GM23338 (cell line): ENCODE results near the gene PARP2. TPM values are rescaled to one million over a fixed set of nuclear protein-coding genes. Genes with fewer than 3 reads are reported as not detected.

Experiments
- ATAC-seq: fragments of 200-7000 bp; cut with Tn5 transposase; 3 replicates; pipeline ENCODE4 v1.9.1; 2020
- DNase-seq: peaks from one replicate; pipeline ENCODE4 v3.0.0-alpha.2; 2015; ENCODE audit warnings: low spot score
- H2AFZ ChIP-seq: fragments of 200-600 bp; sonication (generic); 2 replicates; pipeline ENCODE4 v1.8.0; 2016; ENCODE audit warnings: antibody characterized with exemption, mild to moderate bottlenecking, moderate library complexity
- H3F3A ChIP-seq: fragments of 200-600 bp; sonication (generic); replicated peaks from 2 replicates; pipeline ENCODE4 v1.8.0; 2017; ENCODE audit warnings: antibody characterized with exemption, mixed run types, low read depth
- H3K27ac ChIP-seq: fragments of 200-600 bp; sonication (generic); 2 replicates; pipeline ENCODE4 v1.6.1; 2016; ENCODE audit warnings: low read depth
- H3K27me3 ChIP-seq: fragments of 200-600 bp; sonication (generic); 2 replicates; pipeline ENCODE4 v1.8.0; 2016; ENCODE audit warnings: mild to moderate bottlenecking, mixed run types, moderate library complexity; ENCODE audit not compliant: insufficient read depth
- H3K36me3 ChIP-seq: fragments of 200-600 bp; sonication (generic); 2 replicates; pipeline ENCODE4 v1.8.0; 2016; ENCODE audit warnings: mild to moderate bottlenecking; ENCODE audit not compliant: insufficient read depth
- H3K4me1 ChIP-seq: fragments of 200-600 bp; sonication (generic); 2 replicates; pipeline ENCODE4 v1.8.0; 2016; ENCODE audit warnings: mild to moderate bottlenecking, moderate library complexity; ENCODE audit not compliant: insufficient read depth
- H3K4me2 ChIP-seq: fragments of 200-600 bp; sonication (generic); 2 replicates; pipeline ENCODE4 v1.7.1; 2017; ENCODE audit warnings: mixed run types
- H3K4me3 ChIP-seq: fragments of 200-600 bp; sonication (generic); 2 replicates; pipeline ENCODE4 v1.6.1; 2016; ENCODE audit warnings: mixed run types
- H3K79me2 ChIP-seq: fragments of 200-600 bp; sonication (generic); replicated peaks from 2 replicates; pipeline ENCODE4 v1.8.0; 2017; ENCODE audit warnings: mild to moderate bottlenecking; ENCODE audit not compliant: insufficient read depth
- H3K9me2 ChIP-seq: fragments of 200-600 bp; sonication (generic); 2 replicates; pipeline ENCODE4 v1.8.0; 2017; ENCODE audit not compliant: insufficient read depth
- H4K20me1 ChIP-seq: fragments of 200-600 bp; sonication (generic); replicated peaks from 2 replicates; pipeline ENCODE4 v1.8.0; 2017; ENCODE audit warnings: mild to moderate bottlenecking; ENCODE audit not compliant: insufficient read depth
- H3K27ac Mint-ChIP-seq: 2 replicates; pipeline ENCODE4 v1.8.0; 2020; ENCODE audit warnings: inconsistent platforms, mild to moderate bottlenecking, moderate library complexity, mixed read lengths
- H3K27me3 Mint-ChIP-seq: 3 replicates; pipeline ENCODE4 v1.8.0; 2022; ENCODE audit warnings: low read depth, mild to moderate bottlenecking, moderate library complexity, mixed read lengths, inconsistent platforms; ENCODE audit not compliant: insufficient read depth, poor library complexity
- H3K36me3 Mint-ChIP-seq: 3 replicates; pipeline ENCODE4 v1.8.0; 2021; ENCODE audit warnings: low read depth, mild to moderate bottlenecking, inconsistent platforms, moderate library complexity, mixed read lengths
- H3K4me1 Mint-ChIP-seq: 3 replicates; pipeline ENCODE4 v1.8.0; 2020; ENCODE audit warnings: mild to moderate bottlenecking, inconsistent platforms, mixed read lengths
- H3K4me3 Mint-ChIP-seq: 3 replicates; pipeline ENCODE4 v1.8.0; 2021; ENCODE audit warnings: moderate library complexity, mild to moderate bottlenecking, inconsistent platforms, mixed read lengths
- H3K9me3 Mint-ChIP-seq: 3 replicates; pipeline ENCODE4 v1.8.0; 2020; ENCODE audit warnings: moderate library complexity, mild to moderate bottlenecking, inconsistent platforms, mixed read lengths
- CREB1 ChIP-seq: fragments of 250-450 bp; sonication (Bioruptor Pico); IDR thresholded peaks from 2 replicates; pipeline ENCODE4 v1.5.0; 2020; ENCODE audit warnings: low read depth, mild to moderate bottlenecking, moderate library complexity
- CTCF ChIP-seq, 2 experiments: fragments of 200-600 bp in 1 of 2; sonication (generic) in 1 of 2; conservative IDR thresholded peaks; 2 replicates each; pipeline versions ENCODE4 v1.5.1 to v1.6.1; 2016 to 2017; ENCODE audit warnings: antibody characterized with exemption in 2 of 2, low read depth in 2 of 2, mild to moderate bottlenecking in 2 of 2, moderate library complexity in 1 of 2
- ETS1 ChIP-seq: IDR thresholded peaks from 2 replicates; pipeline ENCODE4 v1.6.1; 2016; ENCODE audit warnings: antibody characterized with exemption
- EZH2 ChIP-seq: fragments of 200-600 bp; sonication (generic); IDR thresholded peaks from one replicate; pipeline ENCODE4 v1.8.0; 2017; ENCODE audit warnings: antibody characterized with exemption, mild to moderate bottlenecking, low read depth; ENCODE audit not compliant: unreplicated experiment
- EZH2phosphoT487 ChIP-seq: fragments of 200-600 bp; sonication (generic); IDR thresholded peaks from one replicate; pipeline ENCODE4 v1.8.1; 2018; ENCODE audit warnings: antibody characterized with exemption; ENCODE audit not compliant: unreplicated experiment
- JUNB ChIP-seq: IDR thresholded peaks from one replicate; pipeline ENCODE4 v1.6.1; 2016; ENCODE audit warnings: antibody characterized with exemption; ENCODE audit not compliant: unreplicated experiment
- NANOG ChIP-seq: IDR thresholded peaks from 2 replicates; pipeline ENCODE4 v1.6.1; 2016; ENCODE audit warnings: antibody characterized with exemption, borderline replicate concordance
- POLR2AphosphoS5 ChIP-seq: IDR thresholded peaks from 2 replicates; pipeline ENCODE4 v1.6.1; 2016; ENCODE audit warnings: antibody characterized with exemption, low read depth
- REST ChIP-seq: IDR thresholded peaks from one replicate; pipeline ENCODE4 v1.6.1; 2018; ENCODE audit warnings: antibody characterized with exemption; ENCODE audit not compliant: unreplicated experiment
- STAT1 ChIP-seq: IDR thresholded peaks from one replicate; pipeline ENCODE4 v1.6.1; 2016; ENCODE audit warnings: antibody characterized with exemption; ENCODE audit not compliant: unreplicated experiment
- ZNF114 ChIP-seq: fragments of 250-450 bp; sonication (Bioruptor Pico); IDR thresholded peaks from 2 replicates; pipeline ENCODE4 v1.5.0; 2020; ENCODE audit warnings: mild to moderate bottlenecking, moderate library complexity
- ZNF331 ChIP-seq: fragments of 250-450 bp; sonication (Bioruptor Pico); IDR thresholded peaks from 2 replicates; pipeline ENCODE4 v1.5.0; 2020; ENCODE audit warnings: low read depth, mild to moderate bottlenecking, moderate library complexity
- ZNF462 ChIP-seq: fragments of 250-450 bp; sonication (Bioruptor Pico); IDR thresholded peaks from 2 replicates; pipeline ENCODE4 v1.5.0; 2020; ENCODE audit warnings: mild to moderate bottlenecking, moderate library complexity
- polyA plus RNA-seq: library from polyadenylated mRNA; unstranded; fragments of >200 nt; fragmentation: Nextera tagmentation; extraction: Ambion mirVana; gene quantifications from 2 replicates; pipeline ENCODE4 v1.2.1, GENCODE V29; 2016
- total RNA-seq: library from RNA; depleted of rRNA; stranded (reverse); fragments of >200 nt; shearing (Covaris generic); gene quantifications from 2 replicates; pipeline ENCODE4 v1.2.3, GENCODE V29; 2014

The PARP2 gene
- total and polyA plus RNA-seq, 2 experiments from 2014 or later, result 27.8 to 42.7 TPM

GRCh38 chr14:20382526-20382925, 39.1 kb downstream of the PARP2 start:
- no peak overlapping the region; the same call in 1 of the 2 replicates for H3K27ac Mint-ChIP-seq
- H3K9me3 Mint-ChIP-seq, result no peaks in the 10 kb centered on the region; the same call in 2 of the 3 replicates
- Histone ChIP-seq H3K9me2 (no peaks in the 10 kb centered on the region), H3K27me3 (no peaks in the 10 kb centered on the region), H3F3A (no peaks in the 10 kb centered on the region), H4K20me1 (no peaks in the 10 kb centered on the region), H3K27ac (no peak overlapping the region), H3K4me2 (no peak overlapping the region), H3K4me3 (no peak overlapping the region), H3K79me2 (no peaks in the 10 kb centered on the region), H3K4me1 (no peaks in the 10 kb centered on the region), H3K36me3 (peaks cover 4% of the 10 kb centered on the region; the same call in 1 of the 2 replicates), H2AFZ (no peak overlapping the region)
- no peak overlapping the region for H3K4me3 Mint-ChIP-seq
- TF ChIP-seq REST, result no peak
- TF ChIP-seq NANOG, result no peak
- no peak for TF ChIP-seq JUNB
- no peak for TF ChIP-seq POLR2AphosphoS5
- no peak for TF ChIP-seq EZH2phosphoT487
- no peak for TF ChIP-seq ZNF331 (CRISPR knock-in tag)
- no peak for TF ChIP-seq ZNF462
- no peak for TF ChIP-seq STAT1
- TF ChIP-seq EZH2, result no peak
- no peak for TF ChIP-seq CREB1 (CRISPR knock-in tag)
- no peak for TF ChIP-seq ETS1
- TF ChIP-seq CTCF (conservative IDR thresholded peaks at IDR 0.05; ENCODE audit: low read depth in 2 of 2), result no peak
- TF ChIP-seq ZNF114 (CRISPR knock-in tag), result no peak
- H3K4me1 Mint-ChIP-seq, result no peaks in the 10 kb centered on the region
- DNase-seq, result no peak
- peaks cover 9% of the 10 kb centered on the region for H3K27me3 Mint-ChIP-seq
- H3K36me3 Mint-ChIP-seq, result peaks cover 47% of the 10 kb centered on the region
- ATAC-seq, result no peak
